K562 (cell line): ENCODE results near the gene CCDC148. TPM values are rescaled to one million over a fixed set of nuclear protein-coding genes. Genes with fewer than 3 reads are reported as not detected.

ENCODE experiments used
- ATAC-seq: fragments of 200-7000 bp; cut with Tn5 transposase; 3 replicates; pipeline ENCODE4 v1.9.1; 2020; ENCODE audit warnings: moderate library complexity
- BruUV-seq: library from RNA; stranded (reverse); fragments of 400-500 nt; replicated peaks from 2 replicates; lab custom pipeline; 2021; lab: Mats Ljungman, UMichigan
- CTCF ChIA-PET: fragments of 300-600 bp; formaldehyde crosslinking; extraction: SDS; loops from one replicate; lab custom pipeline; 2021; ENCODE audit warnings: low intra/inter-chr PET ratio; lab: Yijun Ruan, JAX
- POLR2A ChIA-PET: fragments of 300-600, 350-650 bp; sonication (Branson Sonifier 250); formaldehyde crosslinking; extraction: SDS; loops from one replicate; lab custom pipeline; 2021; ENCODE audit warnings: antibody characterized with exemption, inconsistent platforms; lab: Yijun Ruan, JAX
- DNase-seq, 4 experiments: peaks; one replicate each; pipeline versions ENCODE4 v3.0.0 to v3.0.0-alpha.2; 2011 to 2018; ENCODE audit warnings: low spot score in 3 of 4, mixed read lengths in 3 of 4; ENCODE audit errors: extremely low read depth in 1 of 4
- FAIRE-seq: peaks from 2 replicates; lab custom pipeline; 2011; peaks lifted over from hg19 to GRCh38; lab: Jason Lieb, UNC
- H2AFZ ChIP-seq: 2 replicates; pipeline ENCODE4 v1.6.0; 2011; ENCODE audit warnings: low read depth, low read length, control low read depth, inconsistent platforms
- H3K27ac ChIP-seq: fragments of 200-600 bp; 3 replicates; pipeline ENCODE4 v1.8.0; 2011; ENCODE audit warnings: low read depth, mild to moderate bottlenecking, control low read depth, inconsistent platforms, low read length, moderate library complexity, mixed read lengths; ENCODE audit errors: extremely low read depth
- H3K27me3 ChIP-seq, 2 experiments: fragments of 300-600 bp in 1 of 2; 2 replicates in 1 of 2; 3 replicates in 1 of 2; pipeline versions ENCODE4 v1.6.0 to v1.8.0; 2011; ENCODE audit warnings: inconsistent platforms in 2 of 2, low read length in 2 of 2, mild to moderate bottlenecking in 1 of 2, mixed read lengths in 1 of 2, moderate library complexity in 1 of 2; ENCODE audit not compliant: control insufficient read depth in 2 of 2, insufficient read depth in 2 of 2
- H3K36me3 ChIP-seq: fragments of 300-600 bp; 3 replicates; pipeline ENCODE4 v1.8.0; 2011; ENCODE audit warnings: mild to moderate bottlenecking, low read length, inconsistent platforms; ENCODE audit not compliant: control insufficient read depth, insufficient read depth
- H3K4me1 ChIP-seq, 2 experiments: fragments of 200-600 bp in 1 of 2; replicated peaks in 1 of 2; 2 replicates in 1 of 2; 3 replicates in 1 of 2; pipeline versions ENCODE4 v1.5.1 to v1.8.0; 2011; ENCODE audit warnings: inconsistent platforms in 2 of 2, low read length in 2 of 2, mild to moderate bottlenecking in 1 of 2, mixed read lengths in 1 of 2, moderate library complexity in 1 of 2; ENCODE audit not compliant: control insufficient read depth in 2 of 2, insufficient read depth in 2 of 2
- H3K4me2 ChIP-seq: 2 replicates; pipeline ENCODE4 v1.6.1; 2011; ENCODE audit warnings: low read length, control low read depth, inconsistent platforms, mixed read lengths; ENCODE audit not compliant: insufficient read depth
- H3K4me3 ChIP-seq: fragments of 200-600 bp; sonication (generic), shearing (Covaris generic); 2 replicates; pipeline ENCODE4 v1.5.1; 2016; ENCODE audit warnings: control low read depth, inconsistent platforms
- H3K79me2 ChIP-seq: fragments of 200-600 bp; 3 replicates; pipeline ENCODE4 v1.8.0; 2011; ENCODE audit warnings: low read length, inconsistent platforms; ENCODE audit not compliant: control insufficient read depth, insufficient read depth
- H3K9ac ChIP-seq, 2 experiments: 2 replicates each; pipeline versions ENCODE4 v1.6.0 to v1.6.1; 2011; ENCODE audit warnings: low read depth in 2 of 2, low read length in 2 of 2, control low read depth in 1 of 2, inconsistent platforms in 1 of 2, mild to moderate bottlenecking in 1 of 2, mixed read lengths in 1 of 2; ENCODE audit not compliant: insufficient read depth in 1 of 2
- H3K9me1 ChIP-seq: one replicate; pipeline ENCODE4 v1.6.0; 2011; ENCODE audit warnings: inconsistent platforms, mild to moderate bottlenecking, low read length, moderate library complexity; ENCODE audit not compliant: control insufficient read depth, insufficient read depth
- H3K9me3 ChIP-seq: replicated peaks from 2 replicates; pipeline ENCODE4 v1.5.1; 2011; ENCODE audit warnings: low read depth, low read length, inconsistent platforms; ENCODE audit not compliant: control insufficient read depth, insufficient read depth
- H4K20me1 ChIP-seq: replicated peaks from 2 replicates; pipeline ENCODE4 v1.6.1; 2011; ENCODE audit warnings: low read length, inconsistent platforms, mixed read lengths; ENCODE audit not compliant: control insufficient read depth, insufficient read depth
- CHCHD3 ChIP-seq: fragments of 250-450 bp; sonication (Bioruptor Pico); IDR thresholded peaks from 2 replicates; pipeline ENCODE4 v2.1.2; 2022; ENCODE audit warnings: mild to moderate bottlenecking
- GTF2F1 ChIP-seq: IDR thresholded peaks from 2 replicates; pipeline ENCODE4 v1.6.1; 2011; ENCODE audit warnings: low read depth, low read length, improper control_type of control experiment
- KHSRP ChIP-seq: fragments of 450-650 bp; IDR thresholded peaks from 2 replicates; pipeline ENCODE4 v1.6.1; 2017
- MTA2 ChIP-seq: fragments of 450-650 bp; IDR thresholded peaks from 2 replicates; pipeline ENCODE4 v1.6.1; 2016; ENCODE audit warnings: low read depth
- PHF20 ChIP-seq: fragments of 450-650 bp; IDR thresholded peaks from 2 replicates; pipeline ENCODE4 v1.6.1; 2018; ENCODE audit not compliant: partially characterized antibody
- ZBTB8A ChIP-seq: fragments of 450-650 bp; IDR thresholded peaks from 2 replicates; pipeline ENCODE4 v1.6.1; 2018; ENCODE audit warnings: mild to moderate bottlenecking, moderate library complexity; ENCODE audit not compliant: partially characterized antibody
- ZNF121 ChIP-seq: sonication (generic); formaldehyde crosslinking; conservative IDR thresholded peaks from 2 replicates; pipeline ENCODE4 v1.8.0; 2022; ENCODE audit warnings: missing genetic modification reagents
- ZNF143 ChIP-seq: sonication (generic); formaldehyde crosslinking; IDR thresholded peaks from 2 replicates; pipeline ENCODE4 v1.9.0; 2022; ENCODE audit warnings: mild to moderate bottlenecking, missing genetic modification reagents
- ZNF551 ChIP-seq: fragments of 250-450 bp; sonication (Bioruptor Pico); IDR thresholded peaks from 2 replicates; pipeline ENCODE4 v1.5.0; 2021; ENCODE audit warnings: mild to moderate bottlenecking, moderate library complexity
- ZNF584 ChIP-seq: fragments of 200-800 bp; sonication (Bioruptor generic); IDR thresholded peaks from 2 replicates; pipeline ENCODE4 v1.6.1; 2016; ENCODE audit warnings: low read depth, mild to moderate bottlenecking, missing genetic modification characterization, missing compliant biosample characterization
- WGBS: fragments of 100-300 bp; shearing (Covaris generic); methylation state at CpG from one replicate; pipeline ENCODE4 v1.1.6; 2016; ENCODE audit warnings: low coverage, mixed read lengths; ENCODE audit not compliant: insufficient coverage; ENCODE audit errors: missing lambda C conversion rate; 5-methylcytosine and 5-hydroxymethylcytosine counted together
- in situ Hi-C: fragments of 300-500 bp; cut with MboI; formaldehyde crosslinking; loops from 4 replicates; pipeline ENCODE4 v1.15.0; 2018; ENCODE audit warnings: inconsistent platforms, mixed read lengths
- intact Hi-C: fragments of 100-400 bp; cut with micrococcal nuclease; formaldehyde crosslinking; loops from 2 replicates; pipeline ENCODE4 v1.14.2; 2022
- polyA plus RNA-seq, 8 experiments: library from polyadenylated mRNA; depleted of rRNA in 4 of 8; stranded (reverse) in 5 of 8; unstranded in 3 of 8; fragments of >200 nt; fragmentation: Nextera tagmentation in 2 of 8; fragmentation: Illumina TruSeq in 1 of 8; extraction: Ambion mirVana in 2 of 8; extraction: Trizol in 1 of 8; gene quantifications; 2 replicates each; pipeline versions ENCODE4 v1.2.1 to v1.2.3, GENCODE V29; 2011 to 2014; ENCODE audit warnings: inconsistent platforms in 1 of 8, missing spikeins in 1 of 8
- total RNA-seq, 7 experiments: library from RNA; depleted of rRNA in 6 of 7; stranded (reverse); fragments of >200 nt in 6 of 7; fragmentation: Illumina TruSeq in 2 of 7; extraction: Trizol in 2 of 7; gene quantifications; 2 replicates each; pipeline versions ENCODE4 v1.2.1 to v1.2.3, GENCODE V29; 2011 to 2021; ENCODE audit warnings: low replicate concordance in 1 of 7
- TF ChIP-seq, protein P1 (sequence below): fragments of 250-450 bp; sonication (Bioruptor Pico); IDR thresholded peaks from 2 replicates; pipeline ENCODE4 v1.5.0; 2020; ENCODE audit warnings: mild to moderate bottlenecking, borderline replicate concordance
- TF ChIP-seq, protein P2 (sequence below): fragments of 250-450 bp; sonication (Bioruptor Pico); IDR thresholded peaks from 2 replicates; pipeline ENCODE4 v1.8.0; 2022; ENCODE audit warnings: moderate library complexity, mild to moderate bottlenecking, inconsistent platforms

CCDC148 gene
- total and polyA plus RNA-seq, 9 of the 15 experiments (the other 6 are each of a cell fraction or from before 2014, with no cell fraction given) = 0.10 to 1.4 (median 0.65) TPM

DNA sequence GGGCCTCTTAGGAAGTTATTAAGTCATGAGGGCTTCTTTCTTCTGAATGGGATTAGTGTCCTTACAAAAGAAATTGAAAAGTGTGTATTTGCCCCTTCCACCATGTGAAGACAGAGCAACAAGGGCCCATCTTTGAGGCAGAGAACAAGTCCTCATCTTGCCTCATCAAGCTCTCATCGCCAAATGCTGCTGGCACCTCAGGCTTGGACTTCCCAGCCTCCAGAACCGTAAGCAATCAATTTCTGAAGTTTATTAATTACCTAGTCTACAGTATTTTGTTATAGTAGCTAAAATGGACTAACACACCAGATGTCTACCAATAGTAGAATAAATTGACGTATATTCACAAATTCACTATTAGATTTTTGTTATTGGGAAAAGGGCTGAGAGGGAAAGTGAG is 74.6 kb downstream of the CCDC148 start (continued):
- TF ChIP-seq ZNF551 (CRISPR knock-in tag) = no peak
- TF ChIP-seq ZBTB8A = no peak
- TF ChIP-seq MTA2 = no peak
- TF ChIP-seq ZNF143 = no peak
- no peak for TF ChIP-seq ZNF584 (CRISPR knock-in tag)

DNA sequence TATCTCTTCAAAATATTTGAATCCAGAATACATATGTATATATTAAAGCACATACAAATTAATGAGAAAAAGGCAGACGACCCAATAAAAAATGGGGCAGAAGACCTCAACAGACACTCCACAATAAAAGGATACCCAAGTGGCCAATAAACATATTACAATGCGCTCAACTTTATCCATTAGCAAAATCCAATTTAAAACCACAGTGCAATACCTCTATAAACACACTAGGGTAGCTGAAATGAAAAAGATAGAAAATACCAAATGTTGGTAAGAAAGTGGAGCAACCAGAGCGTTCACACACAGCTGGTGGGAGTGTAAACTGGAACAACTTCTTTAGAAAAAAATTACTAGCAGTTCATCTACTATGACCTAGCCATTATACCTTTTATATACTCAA is 75.3 kb downstream of the CCDC148 start:
- Histone ChIP-seq H3K4me1 (no peaks in the 10 kb centered on the region), H3K79me2 (no peaks in the 10 kb centered on the region), H3K27me3 (no peaks in the 10 kb centered on the region), H3K9me1 (no peaks in the 10 kb centered on the region), H3K9ac (no peak overlapping the region), H3K4me3 (no peak overlapping the region), H3K27ac (no peak overlapping the region), H2AFZ (no peak overlapping the region), H4K20me1 (no peaks in the 10 kb centered on the region), H3K4me2 (no peak overlapping the region), H3K9me3 (no peaks in the 10 kb centered on the region), H3K36me3 (no peaks in the 10 kb centered on the region)
- in situ Hi-C loops = no loop called here
- no TSS peak for BruUV-seq
- POLR2A ChIA-PET = interaction anchor here (0.9 kb wide), 1 partner anchor 178 kb away, joined by 6 read pairs; no protein-coding TSS in a partner anchor
- TF ChIP-seq ZNF121 (CRISPR knock-in tag) (no peak), KHSRP (no peak), GTF2F1 (no peak), CHCHD3 (CRISPR knock-in tag) (no peak), PHF20 (no peak)
- TF ChIP-seq, protein P1, sequence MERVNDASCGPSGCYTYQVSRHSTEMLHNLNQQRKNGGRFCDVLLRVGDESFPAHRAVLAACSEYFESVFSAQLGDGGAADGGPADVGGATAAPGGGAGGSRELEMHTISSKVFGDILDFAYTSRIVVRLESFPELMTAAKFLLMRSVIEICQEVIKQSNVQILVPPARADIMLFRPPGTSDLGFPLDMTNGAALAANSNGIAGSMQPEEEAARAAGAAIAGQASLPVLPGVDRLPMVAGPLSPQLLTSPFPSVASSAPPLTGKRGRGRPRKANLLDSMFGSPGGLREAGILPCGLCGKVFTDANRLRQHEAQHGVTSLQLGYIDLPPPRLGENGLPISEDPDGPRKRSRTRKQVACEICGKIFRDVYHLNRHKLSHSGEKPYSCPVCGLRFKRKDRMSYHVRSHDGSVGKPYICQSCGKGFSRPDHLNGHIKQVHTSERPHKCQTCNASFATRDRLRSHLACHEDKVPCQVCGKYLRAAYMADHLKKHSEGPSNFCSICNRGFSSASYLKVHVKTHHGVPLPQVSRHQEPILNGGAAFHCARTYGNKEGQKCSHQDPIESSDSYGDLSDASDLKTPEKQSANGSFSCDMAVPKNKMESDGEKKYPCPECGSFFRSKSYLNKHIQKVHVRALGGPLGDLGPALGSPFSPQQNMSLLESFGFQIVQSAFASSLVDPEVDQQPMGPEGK (CRISPR knock-in tag) = no peak
- TF ChIP-seq, protein P2, sequence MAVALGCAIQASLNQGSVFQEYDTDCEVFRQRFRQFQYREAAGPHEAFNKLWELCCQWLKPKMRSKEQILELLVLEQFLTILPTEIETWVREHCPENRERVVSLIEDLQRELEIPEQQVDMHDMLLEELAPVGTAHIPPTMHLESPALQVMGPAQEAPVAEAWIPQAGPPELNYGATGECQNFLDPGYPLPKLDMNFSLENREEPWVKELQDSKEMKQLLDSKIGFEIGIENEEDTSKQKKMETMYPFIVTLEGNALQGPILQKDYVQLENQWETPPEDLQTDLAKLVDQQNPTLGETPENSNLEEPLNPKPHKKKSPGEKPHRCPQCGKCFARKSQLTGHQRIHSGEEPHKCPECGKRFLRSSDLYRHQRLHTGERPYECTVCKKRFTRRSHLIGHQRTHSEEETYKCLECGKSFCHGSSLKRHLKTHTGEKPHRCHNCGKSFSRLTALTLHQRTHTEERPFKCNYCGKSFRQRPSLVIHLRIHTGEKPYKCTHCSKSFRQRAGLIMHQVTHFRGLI (CRISPR knock-in tag) = no peak
- intact Hi-C loops = no loop called here
- FAIRE-seq = no peak
- peak in 2 of 4 experiments; percentile 53 to 56 for DNase-seq
- CTCF ChIA-PET = no interaction called here
- 28% methylated on average over 3 of the region's 3 CpGs for WGBS
- ATAC-seq = peak; percentile 47; the same call in 2 of the 3 replicates
